Endothelial cell of umbilical vein (primary cell): ENCODE results near the gene MECP2.

Experiments used
- CTCF ChIP-seq, 2 donors: IDR thresholded peaks; 1 replicate in 1 of 2; 2 replicates in 1 of 2; pipeline ENCODE4 v1.5.1; 2011; ENCODE audit warnings: low read length in 2 of 2, mild to moderate bottlenecking in 2 of 2, moderate library complexity in 2 of 2, control low read depth in 1 of 2, inconsistent platforms in 1 of 2, low read depth in 1 of 2; ENCODE audit not compliant: insufficient read depth in 1 of 2; ENCODE audit errors: extremely low read depth in 1 of 2
- EZH2 ChIP-seq: IDR thresholded peaks from 2 replicates; pipeline ENCODE4 v1.6.1; 2012; ENCODE audit warnings: borderline replicate concordance, low read depth, mild to moderate bottlenecking, moderate library complexity, low read length, inconsistent platforms; ENCODE audit not compliant: severe bottlenecking
- FOS ChIP-seq: IDR thresholded peaks from 2 replicates; pipeline ENCODE4 v1.6.1; 2011; ENCODE audit warnings: mild to moderate bottlenecking, low read length, moderate library complexity, borderline replicate concordance; ENCODE audit not compliant: insufficient read depth
- GATA2 ChIP-seq: IDR thresholded peaks from 2 replicates; pipeline ENCODE4 v1.7.0; 2011; ENCODE audit warnings: low read depth, mild to moderate bottlenecking, moderate library complexity, mixed read lengths, low read length; ENCODE audit not compliant: insufficient read length, insufficient read depth
- MAX ChIP-seq: IDR thresholded peaks from 2 replicates; pipeline ENCODE4 v1.6.1; 2011; ENCODE audit not compliant: insufficient read depth, insufficient read length
- POLR2A ChIP-seq: IDR thresholded peaks from 2 replicates; pipeline ENCODE4 v1.6.1; 2012; ENCODE audit warnings: low read depth, mild to moderate bottlenecking, control low read depth, low read length
- POLR2AphosphoS5 ChIP-seq: IDR thresholded peaks from 2 replicates; pipeline ENCODE4 v1.6.1; 2012; ENCODE audit warnings: low read depth, mild to moderate bottlenecking, control low read depth, low read length, moderate library complexity; ENCODE audit not compliant: insufficient read depth

GRCh38 chrX:154077101-154077500 is 20.4 kb downstream of the MECP2 start:
- TF ChIP-seq POLR2A: no peak
- TF ChIP-seq CTCF (IDR thresholded peaks at IDR 0.05; ENCODE audit: extremely low read depth in 1 of 2, insufficient read depth in 1 of 2, low read depth in 1 of 2, low read length in 2 of 2): no peak
- no peak for TF ChIP-seq FOS
- TF ChIP-seq EZH2: no peak
- TF ChIP-seq GATA2: no peak
- no peak for TF ChIP-seq POLR2AphosphoS5
- no peak for TF ChIP-seq MAX
